NCI-H2171 (cell line): ENCODE results near the gene MSMB.
"Not testable (repeated sequence)": the region's sequence is repeated elsewhere in the genome, so short reads cannot be mapped to it uniquely, and the experiment has no call there.

Source experiments
- DNase-seq: peaks from one replicate; lab custom pipeline; 2025; lab: John Stamatoyannopoulos, UW

Gene MSMB

GRCh38 chr10:46006219-46006618 lies 39.9 kb downstream of the MSMB start:
- no peak for DNase-seq

GRCh38 chr10:46005383-46005782 lies 40.7 kb downstream of the MSMB start:
- no peak for DNase-seq

GRCh38 chr10:46004963-46005362 lies 41.1 kb downstream of the MSMB start:
- no peak for DNase-seq

GRCh38 chr10:46002916-46003693 lies 43.0 kb downstream of the MSMB start:
- no peak for DNase-seq

- not testable (repeated sequence) for DNase-seq
Observed at GRCh38 chr10:46002189-46002687, 43.8 kb downstream of the MSMB start.

GRCh38 chr10:46001187-46001756 lies 44.8 kb downstream of the MSMB start:
- DNase-seq = no peak

GRCh38 chr10:46000538-46000937 lies 45.5 kb downstream of the MSMB start:
- no peak for DNase-seq

GRCh38 chr10:45999955-46000354 lies 46.1 kb downstream of the MSMB start:
- DNase-seq = not testable (repeated sequence)

GRCh38 chr10:45997994-45998763 lies 47.9 kb downstream of the MSMB start:
- DNase-seq = no peak

- DNase-seq = no peak
Observed at GRCh38 chr10:45997557-45997956, 48.5 kb downstream of the MSMB start.

- not testable (repeated sequence) for DNase-seq
Observed at GRCh38 chr10:45985590-45985989, 60.5 kb downstream of the MSMB start.

- not testable (repeated sequence) for DNase-seq
Observed at GRCh38 chr10:45984473-45984872, 61.6 kb downstream of the MSMB start.

- not testable (repeated sequence) for DNase-seq
Observed at GRCh38 chr10:45983538-45984186, 62.4 kb downstream of the MSMB start.
